K562 (cell line): ENCODE data around the gene PAIP1. TPM values are rescaled to one million over a fixed set of nuclear protein-coding genes. Genes with fewer than 3 reads are reported as not detected.
A peak's percentile ranks its signal among the peaks of the same experiment; 100 is the strongest.

Source experiments
- BACH1 ChIP-seq: fragments of 200-800 bp; sonication (Bioruptor generic); IDR thresholded peaks from 2 replicates; pipeline ENCODE4 v1.6.1; 2016; ENCODE audit warnings: missing genetic modification characterization, missing compliant biosample characterization
- BCOR ChIP-seq: fragments of 450-650 bp; IDR thresholded peaks from 2 replicates; pipeline ENCODE4 v1.6.1; 2016
- CBX8 ChIP-seq: fragments of 200-600 bp; sonication (generic); IDR thresholded peaks from 2 replicates; pipeline ENCODE4 v1.6.1; 2012; ENCODE audit warnings: borderline replicate concordance, mixed run types, low read depth, mild to moderate bottlenecking, moderate library complexity, mixed read lengths, low read length, control low read depth, inconsistent platforms; ENCODE audit not compliant: poor library complexity, severe bottlenecking; ENCODE audit errors: extremely low read depth
- CCNT2 ChIP-seq: IDR thresholded peaks from 2 replicates; pipeline ENCODE4 v1.6.1; 2011; ENCODE audit warnings: borderline replicate concordance, low read depth, mild to moderate bottlenecking, moderate library complexity, mixed read lengths, low read length; ENCODE audit not compliant: insufficient read length; ENCODE audit errors: extremely low read depth
- CEBPG ChIP-seq, 3 experiments: fragments of 200-800 bp in 1 of 3; sonication (Bioruptor generic) in 1 of 3; sonication (generic) in 1 of 3; formaldehyde crosslinking in 1 of 3; IDR thresholded peaks in 2 of 3; conservative IDR thresholded peaks in 1 of 3; 2 replicates each; pipeline versions ENCODE4 v1.6.1 to v1.8.0; 2016 to 2022; ENCODE audit warnings: missing compliant biosample characterization in 2 of 3, missing genetic modification characterization in 2 of 3, mild to moderate bottlenecking in 1 of 3, missing genetic modification reagents in 1 of 3
- CREB1 ChIP-seq, 2 experiments: sonication (generic) in 1 of 2; formaldehyde crosslinking in 1 of 2; IDR thresholded peaks; 2 replicates each; pipeline versions ENCODE4 v1.6.1 to v1.8.0; 2012 to 2022; ENCODE audit warnings: inconsistent platforms in 1 of 2, mild to moderate bottlenecking in 1 of 2, missing genetic modification reagents in 1 of 2, moderate library complexity in 1 of 2
- ESRRB ChIP-seq: fragments of 250-450 bp; sonication (Bioruptor Pico); IDR thresholded peaks from 2 replicates; pipeline ENCODE4 v1.5.0; 2020; ENCODE audit warnings: mild to moderate bottlenecking, moderate library complexity, borderline replicate concordance
- GATAD2A ChIP-seq: fragments of 450-650 bp; IDR thresholded peaks from 2 replicates; pipeline ENCODE4 v1.6.1; 2017
- HCFC1 ChIP-seq: IDR thresholded peaks from 2 replicates; pipeline ENCODE4 v1.6.1; 2012; ENCODE audit warnings: low read depth, low read length, improper control_type of control experiment
- HNRNPUL1 ChIP-seq: fragments of 200-400 bp; formaldehyde crosslinking; IDR thresholded peaks from 2 replicates; pipeline ENCODE4 v1.6.1; 2017; ENCODE audit warnings: low read length
- MXI1 ChIP-seq: IDR thresholded peaks from 2 replicates; pipeline ENCODE4 v1.6.1; 2011; ENCODE audit warnings: low read depth, mild to moderate bottlenecking, improper control_type of control experiment, low read length
- POLR2AphosphoS5 ChIP-seq: IDR thresholded peaks from 2 replicates; pipeline ENCODE4 v1.6.1; 2011; ENCODE audit warnings: mild to moderate bottlenecking, low read depth, low read length, moderate library complexity; ENCODE audit not compliant: control insufficient read depth, insufficient read depth
- PTRF ChIP-seq: fragments of 450-650 bp; IDR thresholded peaks from 2 replicates; pipeline ENCODE4 v1.6.1; 2016; ENCODE audit warnings: mild to moderate bottlenecking, missing genetic modification characterization, missing compliant biosample characterization
- SMARCE1 ChIP-seq: fragments of 450-650 bp; IDR thresholded peaks from 2 replicates; pipeline ENCODE4 v1.7.1; 2016; ENCODE audit warnings: mild to moderate bottlenecking
- STAG1 ChIP-seq: sonication (generic); formaldehyde crosslinking; IDR thresholded peaks from 2 replicates; pipeline ENCODE4 v1.5.0; 2020; ENCODE audit warnings: missing genetic modification reagents, borderline replicate concordance
- ZNF175 ChIP-seq: fragments of 200-800 bp; sonication (Bioruptor generic); IDR thresholded peaks from 2 replicates; pipeline ENCODE4 v1.6.1; 2016; ENCODE audit warnings: low read depth, mild to moderate bottlenecking, missing genetic modification characterization, missing compliant biosample characterization
- ZNF431 ChIP-seq: sonication (generic); formaldehyde crosslinking; IDR thresholded peaks from 2 replicates; pipeline ENCODE4 v1.8.0; 2022; ENCODE audit warnings: mild to moderate bottlenecking, missing genetic modification reagents
- ZNF589 ChIP-seq: fragments of 200-800 bp; sonication (Bioruptor generic); IDR thresholded peaks from 2 replicates; pipeline ENCODE4 v1.6.1; 2016; ENCODE audit warnings: low read depth, missing genetic modification characterization, missing compliant biosample characterization
- polyA plus RNA-seq, 8 experiments: library from polyadenylated mRNA; depleted of rRNA in 4 of 8; stranded (reverse) in 5 of 8; unstranded in 3 of 8; fragments of >200 nt; fragmentation: Nextera tagmentation in 2 of 8; fragmentation: Illumina TruSeq in 1 of 8; extraction: Ambion mirVana in 2 of 8; extraction: Trizol in 1 of 8; gene quantifications; 2 replicates each; pipeline versions ENCODE4 v1.2.1 to v1.2.3, GENCODE V29; 2011 to 2014; ENCODE audit warnings: inconsistent platforms in 1 of 8, missing spikeins in 1 of 8
- total RNA-seq, 7 experiments: library from RNA; depleted of rRNA in 6 of 7; stranded (reverse); fragments of >200 nt in 6 of 7; fragmentation: Illumina TruSeq in 2 of 7; extraction: Trizol in 2 of 7; gene quantifications; 2 replicates each; pipeline versions ENCODE4 v1.2.1 to v1.2.3, GENCODE V29; 2011 to 2021; ENCODE audit warnings: low replicate concordance in 1 of 7
- TF ChIP-seq, protein P1 (sequence below): sonication (generic); formaldehyde crosslinking; IDR thresholded peaks from 2 replicates; pipeline ENCODE4 v1.8.1; 2023; ENCODE audit warnings: mild to moderate bottlenecking, missing genetic modification reagents
- TF ChIP-seq, protein P2 (sequence below): fragments of 250-450 bp; sonication (Bioruptor Pico); IDR thresholded peaks from 2 replicates; pipeline ENCODE4 v1.5.0; 2020; ENCODE audit warnings: mild to moderate bottlenecking
- TF ChIP-seq, protein P3 (sequence below): fragments of 450-650 bp; IDR thresholded peaks from one replicate; pipeline ENCODE4 v1.6.1; 2018; ENCODE audit warnings: mild to moderate bottlenecking, moderate library complexity; ENCODE audit not compliant: partially characterized antibody

Gene PAIP1
- total and polyA plus RNA-seq, 9 of the 15 experiments (the other 6 are each of a cell fraction or from before 2014, with no cell fraction given), result 51.7 to 181 (median 102) TPM

DNA sequence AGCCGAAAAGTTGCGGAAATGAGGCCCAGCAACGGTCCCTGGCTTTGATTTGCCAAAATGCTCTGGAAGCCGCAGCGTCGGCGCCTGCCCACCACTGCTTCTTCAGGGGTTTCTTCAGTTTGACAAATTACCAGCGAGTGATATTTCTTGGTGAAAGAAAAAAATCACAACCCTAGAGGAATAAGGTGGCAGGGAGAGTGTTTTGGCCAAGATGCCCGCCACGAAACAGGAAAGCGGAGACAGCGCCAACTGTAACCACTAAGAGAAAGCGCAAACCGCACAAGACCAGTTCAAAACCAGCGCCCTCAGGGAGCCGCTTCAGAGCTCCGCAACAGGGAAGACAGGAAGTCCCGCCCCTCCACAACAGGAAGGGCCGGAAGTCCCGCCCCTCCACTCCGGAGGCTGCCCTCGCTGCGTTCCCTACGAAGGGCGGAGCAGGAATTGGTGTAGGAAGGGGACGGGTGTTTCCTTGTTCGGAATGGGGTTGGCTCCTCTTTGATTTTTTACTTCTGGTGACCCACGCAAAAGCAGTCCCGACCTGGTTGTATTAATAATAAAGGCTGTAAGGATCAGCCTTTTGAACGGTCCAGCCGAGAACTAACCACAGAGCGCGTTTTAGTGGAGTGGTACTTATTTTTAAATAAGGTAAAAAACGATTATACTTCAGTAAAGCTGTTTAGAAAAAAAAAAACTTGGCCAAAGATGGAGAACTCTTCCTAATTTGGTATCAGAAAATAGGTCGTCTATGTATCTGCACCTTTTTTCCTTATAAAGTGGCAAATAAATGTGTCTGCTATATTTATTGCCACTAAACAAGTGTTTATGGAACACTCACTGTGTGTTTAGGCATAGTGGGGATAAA lies 41.8 kb downstream of the PAIP1 start, which contains the start of gene C5orf34 (continued):
- TF ChIP-seq POLR2AphosphoS5 (peak; percentile 95), STAG1 (no peak), CBX8 (no peak), PTRF (tag) (no peak), SMARCE1 (no peak), ZNF431 (CRISPR knock-in tag) (peak; percentile 38; the same call in 1 of the 2 replicates), CREB1 (IDR thresholded peaks at IDR 0.05) (peak; percentile 41), CREB1 (CRISPR knock-in tag; IDR thresholded peaks at IDR 0.05) (no peak), HCFC1 (peak; percentile 64), BCOR (no peak; the same call in 1 of the 2 replicates), ESRRB (CRISPR knock-in tag) (no peak), GATAD2A (no peak), BACH1 (tag) (no peak), CCNT2 (peak; percentile 32), ZNF175 (CRISPR knock-in tag) (0 out of 2 replicates have a peak, but pooled peaks have one; percentile 10), ZNF589 (CRISPR knock-in tag) (peak; percentile 66; the same call in 1 of the 2 replicates), CEBPG (CRISPR knock-in tag; IDR thresholded peaks at IDR 0.05) (no peak), CEBPG (tag; conservative IDR thresholded peaks at IDR 0.05 in 1 of 2, IDR thresholded peaks at IDR 0.05 in 1 of 2) (no peak; a peak in 1 of 4 replicates), MXI1 (no peak), HNRNPUL1 (no peak)
- TF ChIP-seq, protein P1, sequence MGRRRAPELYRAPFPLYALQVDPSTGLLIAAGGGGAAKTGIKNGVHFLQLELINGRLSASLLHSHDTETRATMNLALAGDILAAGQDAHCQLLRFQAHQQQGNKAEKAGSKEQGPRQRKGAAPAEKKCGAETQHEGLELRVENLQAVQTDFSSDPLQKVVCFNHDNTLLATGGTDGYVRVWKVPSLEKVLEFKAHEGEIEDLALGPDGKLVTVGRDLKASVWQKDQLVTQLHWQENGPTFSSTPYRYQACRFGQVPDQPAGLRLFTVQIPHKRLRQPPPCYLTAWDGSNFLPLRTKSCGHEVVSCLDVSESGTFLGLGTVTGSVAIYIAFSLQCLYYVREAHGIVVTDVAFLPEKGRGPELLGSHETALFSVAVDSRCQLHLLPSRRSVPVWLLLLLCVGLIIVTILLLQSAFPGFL, result no peak
- TF ChIP-seq, protein P2, sequence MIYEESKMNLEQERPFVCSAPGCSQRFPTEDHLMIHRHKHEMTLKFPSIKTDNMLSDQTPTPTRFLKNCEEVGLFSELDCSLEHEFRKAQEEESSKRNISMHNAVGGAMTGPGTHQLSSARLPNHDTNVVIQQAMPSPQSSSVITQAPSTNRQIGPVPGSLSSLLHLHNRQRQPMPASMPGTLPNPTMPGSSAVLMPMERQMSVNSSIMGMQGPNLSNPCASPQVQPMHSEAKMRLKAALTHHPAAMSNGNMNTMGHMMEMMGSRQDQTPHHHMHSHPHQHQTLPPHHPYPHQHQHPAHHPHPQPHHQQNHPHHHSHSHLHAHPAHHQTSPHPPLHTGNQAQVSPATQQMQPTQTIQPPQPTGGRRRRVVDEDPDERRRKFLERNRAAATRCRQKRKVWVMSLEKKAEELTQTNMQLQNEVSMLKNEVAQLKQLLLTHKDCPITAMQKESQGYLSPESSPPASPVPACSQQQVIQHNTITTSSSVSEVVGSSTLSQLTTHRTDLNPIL (CRISPR knock-in tag), result 0 out of 2 replicates have a peak, but pooled peaks have one; percentile 22
- TF ChIP-seq, protein P3, sequence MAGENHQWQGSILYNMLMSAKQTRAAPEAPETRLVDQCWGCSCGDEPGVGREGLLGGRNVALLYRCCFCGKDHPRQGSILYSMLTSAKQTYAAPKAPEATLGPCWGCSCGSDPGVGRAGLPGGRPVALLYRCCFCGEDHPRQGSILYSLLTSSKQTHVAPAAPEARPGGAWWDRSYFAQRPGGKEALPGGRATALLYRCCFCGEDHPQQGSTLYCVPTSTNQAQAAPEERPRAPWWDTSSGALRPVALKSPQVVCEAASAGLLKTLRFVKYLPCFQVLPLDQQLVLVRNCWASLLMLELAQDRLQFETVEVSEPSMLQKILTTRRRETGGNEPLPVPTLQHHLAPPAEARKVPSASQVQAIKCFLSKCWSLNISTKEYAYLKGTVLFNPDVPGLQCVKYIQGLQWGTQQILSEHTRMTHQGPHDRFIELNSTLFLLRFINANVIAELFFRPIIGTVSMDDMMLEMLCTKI, result no peak
